Measurements from ENCODE around the gene MRPL55.

The MRPL55 gene

DNA sequence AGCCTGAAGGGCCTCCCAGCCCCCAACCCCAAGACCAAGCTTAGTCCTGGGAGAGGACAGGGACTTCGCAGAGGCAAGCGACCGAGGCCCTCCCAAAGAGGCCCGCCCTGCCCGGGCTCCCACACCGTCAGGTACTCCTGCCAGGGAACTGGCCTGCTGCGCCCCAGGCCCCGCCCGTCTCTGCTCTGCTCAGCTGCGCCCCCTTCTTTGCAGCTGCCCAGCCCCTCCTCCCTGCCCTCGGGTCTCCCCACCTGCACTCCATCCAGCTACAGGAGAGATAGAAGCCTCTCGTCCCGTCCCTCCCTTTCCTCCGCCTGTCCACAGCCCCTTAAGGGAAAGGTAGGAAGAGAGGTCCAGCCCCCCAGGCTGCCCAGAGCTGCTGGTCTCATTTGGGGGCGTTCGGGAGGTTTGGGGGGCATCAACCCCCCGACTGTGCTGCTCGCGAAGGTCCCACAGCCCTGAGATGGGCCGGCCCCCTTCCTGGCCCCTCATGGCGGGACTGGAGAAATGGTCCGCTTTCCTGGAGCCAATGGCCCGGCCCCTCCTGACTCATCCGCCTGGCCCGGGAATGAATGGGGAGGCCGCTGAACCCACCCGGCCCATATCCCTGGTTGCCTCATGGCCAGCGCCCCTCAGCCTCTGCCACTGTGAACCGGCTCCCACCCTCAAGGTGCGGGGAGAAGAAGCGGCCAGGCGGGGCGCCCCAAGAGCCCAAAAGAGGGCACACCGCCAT lies 48.5 kb downstream of the MRPL55 start:
- in situ Hi-C loops (cut with MboI; ENCODE audit: low sequenced_read_pairs, unreplicated experiment): no loop called here
- peak; percentile 37 for DNase-seq (ENCODE audit: low spot score)
- TF ChIP-seq, protein P1, sequence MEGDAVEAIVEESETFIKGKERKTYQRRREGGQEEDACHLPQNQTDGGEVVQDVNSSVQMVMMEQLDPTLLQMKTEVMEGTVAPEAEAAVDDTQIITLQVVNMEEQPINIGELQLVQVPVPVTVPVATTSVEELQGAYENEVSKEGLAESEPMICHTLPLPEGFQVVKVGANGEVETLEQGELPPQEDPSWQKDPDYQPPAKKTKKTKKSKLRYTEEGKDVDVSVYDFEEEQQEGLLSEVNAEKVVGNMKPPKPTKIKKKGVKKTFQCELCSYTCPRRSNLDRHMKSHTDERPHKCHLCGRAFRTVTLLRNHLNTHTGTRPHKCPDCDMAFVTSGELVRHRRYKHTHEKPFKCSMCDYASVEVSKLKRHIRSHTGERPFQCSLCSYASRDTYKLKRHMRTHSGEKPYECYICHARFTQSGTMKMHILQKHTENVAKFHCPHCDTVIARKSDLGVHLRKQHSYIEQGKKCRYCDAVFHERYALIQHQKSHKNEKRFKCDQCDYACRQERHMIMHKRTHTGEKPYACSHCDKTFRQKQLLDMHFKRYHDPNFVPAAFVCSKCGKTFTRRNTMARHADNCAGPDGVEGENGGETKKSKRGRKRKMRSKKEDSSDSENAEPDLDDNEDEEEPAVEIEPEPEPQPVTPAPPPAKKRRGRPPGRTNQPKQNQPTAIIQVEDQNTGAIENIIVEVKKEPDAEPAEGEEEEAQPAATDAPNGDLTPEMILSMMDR (IDR thresholded peaks at IDR 0.05; ENCODE audit: borderline replicate concordance, control extremely low read depth, extremely low read depth, insufficient read depth, missing control alignments): no peak

GRCh38 chr1:228059634-228060457 lies 49.3 kb downstream of the MRPL55 start:
- TF ChIP-seq, protein P1 (IDR thresholded peaks at IDR 0.05; ENCODE audit: borderline replicate concordance, control extremely low read depth, extremely low read depth, insufficient read depth, missing control alignments): no peak
- DNase-seq (ENCODE audit: low spot score): peak; percentile 70

DNA sequence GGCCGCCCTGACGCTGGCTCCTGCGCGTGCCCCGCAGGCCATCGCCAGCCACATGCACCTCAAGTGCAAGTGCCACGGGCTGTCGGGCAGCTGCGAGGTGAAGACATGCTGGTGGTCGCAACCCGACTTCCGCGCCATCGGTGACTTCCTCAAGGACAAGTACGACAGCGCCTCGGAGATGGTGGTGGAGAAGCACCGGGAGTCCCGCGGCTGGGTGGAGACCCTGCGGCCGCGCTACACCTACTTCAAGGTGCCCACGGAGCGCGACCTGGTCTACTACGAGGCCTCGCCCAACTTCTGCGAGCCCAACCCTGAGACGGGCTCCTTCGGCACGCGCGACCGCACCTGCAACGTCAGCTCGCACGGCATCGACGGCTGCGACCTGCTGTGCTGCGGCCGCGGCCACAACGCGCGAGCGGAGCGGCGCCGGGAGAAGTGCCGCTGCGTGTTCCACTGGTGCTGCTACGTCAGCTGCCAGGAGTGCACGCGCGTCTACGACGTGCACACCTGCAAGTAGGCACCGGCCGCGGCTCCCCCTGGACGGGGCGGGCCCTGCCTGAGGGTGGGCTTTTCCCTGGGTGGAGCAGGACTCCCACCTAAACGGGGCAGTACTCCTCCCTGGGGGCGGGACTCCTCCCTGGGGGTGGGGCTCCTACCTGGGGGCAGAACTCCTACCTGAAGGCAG lies 50.0 kb downstream of the MRPL55 start:
- in situ Hi-C loops (cut with MboI; ENCODE audit: low sequenced_read_pairs, unreplicated experiment): no loop called here
- TF ChIP-seq, protein P1 (IDR thresholded peaks at IDR 0.05; ENCODE audit: borderline replicate concordance, control extremely low read depth, extremely low read depth, insufficient read depth, missing control alignments): no peak
- no peak for DNase-seq (ENCODE audit: low spot score)

More at GRCh38 chr1:228059634-228060457, 49.3 kb downstream of the MRPL55 start:
- in situ Hi-C loops (cut with MboI; ENCODE audit: low sequenced_read_pairs, unreplicated experiment): no loop called here

DNA sequence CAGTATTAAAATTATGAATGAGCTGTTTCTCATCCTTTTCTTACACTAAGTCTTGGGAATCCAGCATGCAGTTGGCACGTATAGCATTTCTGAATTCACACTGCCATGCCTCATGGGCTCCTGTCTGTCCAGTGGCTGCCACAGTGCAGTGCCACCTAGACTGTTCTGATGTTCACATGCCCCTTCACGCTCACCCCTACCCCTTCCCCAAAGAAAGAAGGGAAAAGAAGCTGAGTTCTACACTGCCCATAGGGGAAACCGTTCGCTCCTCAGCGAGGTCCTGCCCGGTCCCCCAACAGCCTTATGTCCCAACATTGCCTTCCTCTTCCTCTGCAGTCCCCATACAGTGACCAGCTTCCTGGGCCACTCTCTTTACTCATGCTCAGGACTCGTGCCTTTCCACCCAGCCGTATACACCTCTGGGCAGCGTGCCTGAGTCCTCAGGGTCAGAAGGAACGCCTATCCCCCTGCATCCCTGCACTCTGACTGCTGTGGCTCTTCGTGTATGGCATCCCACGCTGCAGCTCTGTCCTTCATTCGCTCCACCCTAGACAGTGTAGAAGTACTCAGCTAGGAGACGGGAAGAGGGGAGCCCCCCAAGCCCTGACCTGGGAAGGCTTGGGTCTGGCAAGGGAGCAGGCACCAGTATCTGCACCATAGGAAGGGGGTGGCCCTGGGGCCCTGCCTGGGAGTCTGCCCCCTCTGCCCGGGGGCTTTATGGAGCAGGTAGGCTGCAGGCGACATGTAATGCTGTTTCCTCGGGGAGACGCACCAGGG lies 50.7 kb downstream of the MRPL55 start:
- TF ChIP-seq, protein P1 (IDR thresholded peaks at IDR 0.05; ENCODE audit: borderline replicate concordance, control extremely low read depth, extremely low read depth, insufficient read depth, missing control alignments): no peak
- no peak for DNase-seq (ENCODE audit: low spot score)
- in situ Hi-C loops (cut with MboI; ENCODE audit: low sequenced_read_pairs, unreplicated experiment): no loop called here
